ENCODE results near the gene CDCA4.
A peak's percentile ranks its signal among the peaks of the same experiment; 100 is the strongest.

CDCA4 gene

GRCh38 chr14:105020815-105021655, at the start of gene CDCA4:
TSS of gene CDCA4 (minus strand) at chr14:105021083. CDS start at chr14:105011929, 9,154 bp downstream.
- TF ChIP-seq CTCF (IDR thresholded peaks at IDR 0.05; ENCODE audit: low read depth, low read length, missing control alignments), result no peak
- peak within 1 kb of the TSS; percentile 70 for H3K4me3 ChIP-seq (ENCODE audit: low read depth, low read length)
- peak; percentile 88 for DNase-seq (ENCODE audit: low read depth)
- in situ Hi-C loops (cut with HindIII; ENCODE audit: low sequenced_read_pairs), result no loop called here

GRCh38 chr14:105069871-105070759, 49.2 kb upstream of the CDCA4 start:
- TF ChIP-seq CTCF (IDR thresholded peaks at IDR 0.05; ENCODE audit: low read depth, low read length, missing control alignments), result no peak
- no peak for DNase-seq (ENCODE audit: low read depth)
- in situ Hi-C loops (cut with HindIII; ENCODE audit: low sequenced_read_pairs), result no loop called here
- H3K4me3 ChIP-seq (ENCODE audit: low read depth, low read length), result no peak overlapping the region

DNA sequence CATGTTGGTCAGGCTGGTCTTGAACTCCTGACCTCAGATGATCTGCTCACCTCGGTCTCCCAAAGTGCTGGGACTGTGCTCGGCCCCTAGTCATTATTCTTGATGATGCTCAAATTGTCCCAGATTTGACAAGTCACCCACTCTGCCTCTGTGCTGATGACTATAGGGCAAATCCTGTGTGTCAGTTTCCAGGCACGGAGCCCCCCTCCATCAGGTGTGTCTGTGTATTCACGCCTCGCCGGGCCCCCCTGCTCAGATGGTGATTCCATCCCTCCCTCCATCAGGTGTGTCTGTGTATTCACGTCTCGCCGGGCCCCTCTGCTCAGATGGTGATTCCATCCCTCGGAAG, 48.6 kb upstream of the CDCA4 start:
- H3K4me3 ChIP-seq (ENCODE audit: low read depth, low read length), result no peak overlapping the region
- in situ Hi-C loops (cut with HindIII; ENCODE audit: low sequenced_read_pairs), result no loop called here
- no peak for DNase-seq (ENCODE audit: low read depth)
- TF ChIP-seq CTCF (IDR thresholded peaks at IDR 0.05; ENCODE audit: low read depth, low read length, missing control alignments), result no peak

DNA sequence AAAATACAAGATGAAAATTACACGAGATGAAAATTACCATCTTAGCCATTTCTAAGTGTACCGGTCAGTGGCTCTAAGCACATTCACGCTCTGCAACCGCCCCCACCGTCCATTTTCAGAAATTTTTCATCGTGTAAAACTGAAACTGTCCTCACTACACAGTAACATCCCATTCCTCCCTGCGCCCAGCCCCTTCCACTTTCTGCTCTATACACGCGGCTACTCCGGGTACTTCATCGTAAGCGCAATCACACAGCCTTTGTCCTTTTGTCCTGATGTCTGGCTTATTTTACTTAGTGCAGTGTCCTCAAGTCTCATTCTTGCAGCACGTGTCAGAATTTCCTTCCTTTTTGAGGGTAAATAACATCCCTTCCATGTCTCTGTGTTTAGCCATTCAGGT, 47.9 kb upstream of the CDCA4 start:
- H3K4me3 ChIP-seq (ENCODE audit: low read depth, low read length), result no peak overlapping the region
- in situ Hi-C loops (cut with HindIII; ENCODE audit: low sequenced_read_pairs), result no loop called here
- no peak for DNase-seq (ENCODE audit: low read depth)
- no peak for TF ChIP-seq CTCF (IDR thresholded peaks at IDR 0.05; ENCODE audit: low read depth, low read length, missing control alignments)

DNA sequence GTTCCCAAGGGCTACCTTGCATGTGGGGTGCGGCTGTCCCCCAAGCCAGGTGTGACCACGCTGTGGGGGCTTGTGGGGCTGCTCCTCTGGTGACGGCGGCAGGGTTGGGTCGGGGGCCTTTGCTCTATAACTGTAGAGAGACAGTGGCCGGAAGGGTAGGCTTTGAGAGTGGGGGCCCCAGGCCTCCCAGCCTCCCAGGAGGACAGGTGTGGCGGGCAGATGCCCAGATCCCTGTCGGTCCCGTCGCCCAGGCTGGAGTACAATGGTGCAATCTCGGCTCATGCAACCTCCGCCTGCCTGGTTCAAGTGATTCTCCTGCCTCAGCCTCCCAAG, 47.1 kb upstream of the CDCA4 start:
- no peak for DNase-seq (ENCODE audit: low read depth)
- H3K4me3 ChIP-seq (ENCODE audit: low read depth, low read length), result no peak overlapping the region
- TF ChIP-seq CTCF (IDR thresholded peaks at IDR 0.05; ENCODE audit: low read depth, low read length, missing control alignments), result no peak
- in situ Hi-C loops (cut with HindIII; ENCODE audit: low sequenced_read_pairs), result no loop called here

DNA sequence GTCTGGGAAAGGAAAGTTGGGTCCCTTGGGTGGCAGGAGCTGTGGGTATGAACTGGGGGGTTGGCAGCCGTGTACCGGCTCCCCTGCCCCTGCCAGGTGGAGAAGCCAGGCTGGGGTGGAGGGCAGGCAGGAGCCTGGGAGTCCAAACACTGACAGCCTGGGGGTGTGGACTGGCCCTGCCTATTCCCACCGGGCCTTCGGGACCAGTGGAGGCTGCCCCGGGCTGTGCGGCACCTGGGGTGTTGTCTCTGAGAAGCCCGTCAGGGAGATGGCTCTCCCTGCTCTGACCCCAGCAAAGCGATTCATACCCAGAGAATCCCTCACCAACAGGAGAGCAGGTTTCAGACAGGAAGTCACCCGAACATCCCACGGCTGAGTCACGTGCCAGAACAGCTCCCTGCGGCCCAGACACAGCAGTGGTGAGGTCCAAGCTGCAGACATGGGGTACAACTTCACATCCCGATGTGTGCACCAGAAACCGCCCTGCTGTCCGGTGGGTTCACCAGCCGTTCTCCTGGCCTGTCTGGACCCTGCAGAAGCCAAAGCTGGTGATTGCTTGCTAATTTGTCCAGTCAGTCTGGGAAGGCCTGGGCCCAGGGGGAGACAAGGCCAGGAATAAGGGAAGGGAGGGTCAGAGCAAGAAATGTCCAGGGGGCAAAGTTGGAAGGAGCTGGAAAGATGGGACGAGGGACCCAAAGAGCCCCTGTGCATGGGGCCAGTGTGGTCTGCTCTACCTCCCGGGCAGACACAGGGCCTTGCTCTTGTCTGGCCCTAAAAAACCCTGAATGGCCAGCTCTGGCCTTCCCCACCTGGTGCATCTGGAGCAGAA, 46.5 kb upstream of the CDCA4 start:
- in situ Hi-C loops (cut with HindIII; ENCODE audit: low sequenced_read_pairs), result no loop called here
- no peak overlapping the region for H3K4me3 ChIP-seq (ENCODE audit: low read depth, low read length)
- no peak for DNase-seq (ENCODE audit: low read depth)
- TF ChIP-seq CTCF (IDR thresholded peaks at IDR 0.05; ENCODE audit: low read depth, low read length, missing control alignments), result no peak

All from astrocyte of the cerebellum (primary cell).